ENCODE measurements around the gene LIAS. TPM values are rescaled to one million over a fixed set of nuclear protein-coding genes. Genes with fewer than 3 reads are reported as not detected.

The LIAS gene
- total RNA-seq, 1 donor from 2014 or later: 29.5 TPM

GRCh38 chr4:39521253-39521919 lies 62.5 kb downstream of the LIAS start:
- DNase-seq (ENCODE audit: missing footprints): no peak
- no peak for ATAC-seq
- intact Hi-C loops (cut with DNase I): no loop called here

GRCh38 chr4:39522068-39522467 lies 63.2 kb downstream of the LIAS start:
- intact Hi-C loops (cut with DNase I): no loop called here
- DNase-seq (ENCODE audit: missing footprints) (no peak), ATAC-seq (no peak)

GRCh38 chr4:39524161-39524957 lies 65.5 kb downstream of the LIAS start:
- ATAC-seq: no peak
- intact Hi-C loops (cut with DNase I): no loop called here
- DNase-seq (ENCODE audit: missing footprints): no peak

- intact Hi-C loops (cut with DNase I): loop anchor here (5.0 kb wide), 2 partner anchors 69 to 171 kb away; partner anchors contain the start of genes LIAS, RPL9 and UBE2K
- ATAC-seq: no peak
- DNase-seq (ENCODE audit: missing footprints): no peak
These were observed 67.2 kb downstream of the LIAS start for GRCh38 chr4:39525822-39526690.

GRCh38 chr4:39526765-39527295 lies 68.0 kb downstream of the LIAS start:
- ATAC-seq (no peak), DNase-seq (ENCODE audit: missing footprints) (no peak)
- intact Hi-C loops (cut with DNase I): loop anchor here (1.0 to 5.0 kb wide), 4 partner anchors 70 to 450 kb away; partner anchors contain the start of genes LIAS, PDS5A, RPL9 and SMIM14

GRCh38 chr4:39527296-39528060 lies 68.6 kb downstream of the LIAS start, which contains the start of gene UGDH:
Gene UGDH (minus strand): TSS chr4:39527439. CDS start chr4:39521512, 5,927 bp downstream.
- ATAC-seq (peak; percentile 99), DNase-seq (ENCODE audit: missing footprints) (peak; percentile 98)
- intact Hi-C loops (cut with DNase I): loop anchor here (1.0 to 5.0 kb wide), 4 partner anchors 70 to 450 kb away; partner anchors contain the start of genes LIAS, PDS5A, RPL9 and SMIM14

GRCh38 chr4:39528061-39528465 lies 69.2 kb downstream of the LIAS start:
- ATAC-seq: peak; percentile 54
- intact Hi-C loops (cut with DNase I): loop anchor here (5.0 kb wide), 2 partner anchors 71 to 169 kb away; partner anchors contain the start of genes LIAS, RPL9 and UBE2K
- no peak for DNase-seq (ENCODE audit: missing footprints)

Small RNA genes lying within 50 kb of the gene (microRNA-seq; reads per million reads assigned to microRNA genes)
- gene MIR5591: not detected

Other genes starting within 250 kb of the LIAS start
- gene RFC1, start 92.7 kb upstream of the LIAS start, total RNA-seq: 23.9 TPM
- gene KLB, start 52.1 kb upstream of the LIAS start, total RNA-seq: 0.30 TPM
- gene RPL9, start 134 bp upstream of the LIAS start, total RNA-seq: 828 TPM
- 16.6 TPM for gene UGDH, start 68.4 kb downstream of the LIAS start, total RNA-seq
- gene SMIM14, start 179.8 kb downstream of the LIAS start, total RNA-seq: 11.0 TPM
- 56.6 TPM for gene UBE2K, start 239.1 kb downstream of the LIAS start, total RNA-seq